ENCODE measurements around the gene PAIP2B.

- TF ChIP-seq OSR1 (CRISPR knock-in tag; IDR thresholded peaks at IDR 0.05) (no peak), ZNF8 (CRISPR knock-in tag; IDR thresholded peaks at IDR 0.05) (no peak), ZFP3 (CRISPR knock-in tag; IDR thresholded peaks at IDR 0.05) (no peak), CREB5 (CRISPR knock-in tag; IDR thresholded peaks at IDR 0.05; ENCODE audit: low read depth) (no peak), ARNTL (CRISPR knock-in tag; IDR thresholded peaks at IDR 0.05; ENCODE audit: borderline replicate concordance, low read depth) (no peak), PATZ1 (CRISPR knock-in tag; IDR thresholded peaks at IDR 0.05; ENCODE audit: borderline replicate concordance) (no peak), ESRRG (CRISPR knock-in tag; IDR thresholded peaks at IDR 0.05) (no peak), CSDC2 (CRISPR knock-in tag; IDR thresholded peaks at IDR 0.05) (no peak)
These were observed 71.1 kb downstream of the PAIP2B start for GRCh38 chr2:71155846-71156245.

Measured in SK-N-SH treated with all-trans-retinoic acid at 6 μM for 48 hours (cell line).